Fibroblast of lung (primary cell): ENCODE results near the gene PPM1H.

Experiments used
- EZH2 ChIP-seq: IDR thresholded peaks from 2 replicates; pipeline ENCODE4 v1.5.1; 2012; ENCODE audit warnings: low read length, control low read depth, mild to moderate bottlenecking; ENCODE audit errors: missing control alignments
- TF ChIP-seq, protein P1 (sequence below), 2 donors: IDR thresholded peaks in 1 of 2; conservative IDR thresholded peaks in 1 of 2; 1 replicate in 1 of 2; 2 replicates in 1 of 2; pipeline ENCODE4 v1.5.1; 2011 to 2012; ENCODE audit warnings: low read length in 2 of 2, control low read depth in 1 of 2, inconsistent platforms in 1 of 2, low read depth in 1 of 2, mild to moderate bottlenecking in 1 of 2

GRCh38 chr12:62781136-62781880 is 153.6 kb downstream of the PPM1H start:
- TF ChIP-seq, protein P1, sequence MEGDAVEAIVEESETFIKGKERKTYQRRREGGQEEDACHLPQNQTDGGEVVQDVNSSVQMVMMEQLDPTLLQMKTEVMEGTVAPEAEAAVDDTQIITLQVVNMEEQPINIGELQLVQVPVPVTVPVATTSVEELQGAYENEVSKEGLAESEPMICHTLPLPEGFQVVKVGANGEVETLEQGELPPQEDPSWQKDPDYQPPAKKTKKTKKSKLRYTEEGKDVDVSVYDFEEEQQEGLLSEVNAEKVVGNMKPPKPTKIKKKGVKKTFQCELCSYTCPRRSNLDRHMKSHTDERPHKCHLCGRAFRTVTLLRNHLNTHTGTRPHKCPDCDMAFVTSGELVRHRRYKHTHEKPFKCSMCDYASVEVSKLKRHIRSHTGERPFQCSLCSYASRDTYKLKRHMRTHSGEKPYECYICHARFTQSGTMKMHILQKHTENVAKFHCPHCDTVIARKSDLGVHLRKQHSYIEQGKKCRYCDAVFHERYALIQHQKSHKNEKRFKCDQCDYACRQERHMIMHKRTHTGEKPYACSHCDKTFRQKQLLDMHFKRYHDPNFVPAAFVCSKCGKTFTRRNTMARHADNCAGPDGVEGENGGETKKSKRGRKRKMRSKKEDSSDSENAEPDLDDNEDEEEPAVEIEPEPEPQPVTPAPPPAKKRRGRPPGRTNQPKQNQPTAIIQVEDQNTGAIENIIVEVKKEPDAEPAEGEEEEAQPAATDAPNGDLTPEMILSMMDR (conservative IDR thresholded peaks at IDR 0.05 in 1 of 2, IDR thresholded peaks at IDR 0.05 in 1 of 2; ENCODE audit: low read depth in 1 of 2, low read length in 2 of 2), result no peak
- TF ChIP-seq EZH2, result no peak
